ENCODE data around the gene KCTD2. TPM values are rescaled to one million over a fixed set of nuclear protein-coding genes. Genes with fewer than 3 reads are reported as not detected.
A peak's percentile ranks its signal among the peaks of the same experiment; 100 is the strongest.

The KCTD2 gene
- total and polyA plus RNA-seq, 2 of the 13 experiments (the other 11 are each of a cell fraction or from before 2014, with no cell fraction given) = 28.3 to 32.6 TPM

- TF ChIP-seq ZFP91 (CRISPR knock-in tag; IDR thresholded peaks at IDR 0.05; ENCODE audit: borderline replicate concordance) (no peak), RARA (CRISPR knock-in tag; IDR thresholded peaks at IDR 0.05) (no peak), ZNF451 (CRISPR knock-in tag; IDR thresholded peaks at IDR 0.05) (no peak), ERF (CRISPR knock-in tag; IDR thresholded peaks at IDR 0.05) (no peak), TBX2 (CRISPR knock-in tag; IDR thresholded peaks at IDR 0.05; ENCODE audit: borderline replicate concordance) (no peak), JUN (CRISPR knock-in tag; IDR thresholded peaks at IDR 0.05) (no peak), IRF1 (CRISPR knock-in tag; IDR thresholded peaks at IDR 0.05; ENCODE audit: low read depth) (no peak), HINFP (CRISPR knock-in tag; IDR thresholded peaks at IDR 0.05; ENCODE audit: low read depth) (no peak), MLLT10 (CRISPR knock-in tag; IDR thresholded peaks at IDR 0.05) (no peak), NFATC3 (CRISPR knock-in tag; IDR thresholded peaks at IDR 0.05) (0 out of 2 replicates have a peak, but pooled peaks have one; percentile 49), NFIC (IDR thresholded peaks at IDR 0.05; ENCODE audit: low read length) (no peak), ZNF143 (CRISPR knock-in tag; IDR thresholded peaks at IDR 0.05) (no peak), NFAT5 (CRISPR knock-in tag; IDR thresholded peaks at IDR 0.05) (no peak), ZNF224 (CRISPR knock-in tag; IDR thresholded peaks at IDR 0.05) (no peak), REXO4 (CRISPR knock-in tag; IDR thresholded peaks at IDR 0.05; ENCODE audit: borderline replicate concordance) (no peak), BCL6 (CRISPR knock-in tag; IDR thresholded peaks at IDR 0.05) (no peak), ZFP41 (CRISPR knock-in tag; IDR thresholded peaks at IDR 0.05; ENCODE audit: borderline replicate concordance) (no peak), HCFC1 (IDR thresholded peaks at IDR 0.05; ENCODE audit: low read depth, low read length) (no peak), MEIS2 (CRISPR knock-in tag; IDR thresholded peaks at IDR 0.05) (no peak), ZNF674 (CRISPR knock-in tag; IDR thresholded peaks at IDR 0.05; ENCODE audit: low read depth) (peak; percentile 21; the same call in 1 of the 2 replicates), MAZ (IDR thresholded peaks at IDR 0.05; ENCODE audit: borderline replicate concordance, low read depth, low read length) (no peak), MAZ (CRISPR knock-in tag; IDR thresholded peaks at IDR 0.05; ENCODE audit: low read depth) (no peak), ZNF138 (CRISPR knock-in tag; IDR thresholded peaks at IDR 0.05; ENCODE audit: low read depth) (no peak)
Measured at GRCh38 chr17:75013092-75013559, 33.9 kb upstream of the KCTD2 start (continued).

All from HepG2 (cell line).